Thymus (tissue), 11 donors: Measurements from ENCODE around the gene ZCCHC7. TPM values are rescaled to one million over a fixed set of nuclear protein-coding genes. Genes with fewer than 3 reads are reported as not detected.

Source experiments
- DNase-seq, 9 donors: peaks; one replicate each; pipeline ENCODE4 v3.0.0-alpha.2; 2013; ENCODE audit warnings: low spot score in 9 of 9, low read depth in 6 of 9, missing footprints in 1 of 9
- H3K27ac ChIP-seq, 2 donors: one replicate each; pipeline ENCODE4 v1.5.1; 2013; ENCODE audit warnings: control low read depth in 1 of 2, low read depth in 1 of 2, low read length in 1 of 2, mild to moderate bottlenecking in 1 of 2, moderate library complexity in 1 of 2
- H3K27me3 ChIP-seq, 2 donors: one replicate each; pipeline ENCODE4 v1.5.1; 2013; ENCODE audit warnings: low read length in 1 of 2; ENCODE audit not compliant: control insufficient read depth in 2 of 2, insufficient read depth in 1 of 2
- H3K36me3 ChIP-seq, 2 donors: one replicate each; pipeline ENCODE4 v1.5.1; 2013; ENCODE audit warnings: low read length in 1 of 2, mild to moderate bottlenecking in 1 of 2, moderate library complexity in 1 of 2; ENCODE audit not compliant: control insufficient read depth in 2 of 2, insufficient read depth in 2 of 2
- H3K4me1 ChIP-seq, 2 donors: one replicate each; pipeline ENCODE4 v1.5.1; 2013; ENCODE audit warnings: low read length in 2 of 2; ENCODE audit not compliant: control insufficient read depth in 2 of 2, insufficient read depth in 2 of 2
- H3K4me3 ChIP-seq, 2 donors: one replicate each; pipeline ENCODE4 v1.5.1; 2013; ENCODE audit warnings: low read length in 2 of 2, control low read depth in 1 of 2, mild to moderate bottlenecking in 1 of 2
- H3K9me3 ChIP-seq, 2 donors: one replicate each; pipeline ENCODE4 v1.5.1; 2013; ENCODE audit warnings: low read length in 1 of 2, mild to moderate bottlenecking in 1 of 2; ENCODE audit not compliant: control insufficient read depth in 2 of 2, insufficient read depth in 1 of 2
- WGBS: extraction: QIAGEN DNeasy Blood & Tissue Kit; methylation state at CpG from one replicate; pipeline ENCODE4 v1.1.7; 2013; 5-methylcytosine and 5-hydroxymethylcytosine counted together
- polyA plus RNA-seq: library from polyadenylated mRNA; stranded (reverse); fragments of 200-250 nt; gene quantifications from one replicate; pipeline ENCODE4 v1.2.3, GENCODE V29; 2013
- total RNA-seq: library from RNA; stranded (reverse); fragments of 120-200 nt; gene quantifications from one replicate; pipeline ENCODE4 v1.2.4, GENCODE V29; 2013
- donor health status: healthy.

ZCCHC7 gene
- total and polyA plus RNA-seq, 2 donors: 21.8 to 22.6 TPM

DNA sequence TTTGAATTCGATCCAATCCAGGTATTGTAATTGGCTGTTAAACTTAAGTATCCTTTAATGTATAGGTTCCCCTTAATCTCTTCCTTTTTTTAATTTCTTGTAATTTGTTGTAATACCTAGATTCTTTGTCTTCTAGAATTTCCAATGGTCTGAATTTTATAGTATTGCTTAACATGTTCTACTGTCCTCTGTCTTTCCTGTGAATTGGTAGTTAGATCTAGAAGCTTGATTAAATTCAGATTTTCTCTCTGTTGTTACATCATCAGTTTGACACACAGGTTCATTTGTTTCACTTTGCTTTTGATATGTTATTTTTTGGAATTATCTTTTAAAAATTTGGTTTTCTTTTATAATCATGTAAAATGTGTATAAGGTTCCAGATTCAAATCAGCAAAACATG, 13.8 kb downstream of the ZCCHC7 start:
- Histone ChIP-seq H3K36me3 (peaks cover 5 to 7% of the 10 kb centered on the region in 2 donors), H3K9me3 (no peaks in the 10 kb centered on the region), H3K27ac (no peak overlapping the region), H3K4me3 (no peak overlapping the region), H3K4me1 (no peaks in the 10 kb centered on the region), H3K27me3 (no peaks in the 10 kb centered on the region)
- no peak for DNase-seq
- 100% methylated on average over 1 of the region's 1 CpG for WGBS

DNA sequence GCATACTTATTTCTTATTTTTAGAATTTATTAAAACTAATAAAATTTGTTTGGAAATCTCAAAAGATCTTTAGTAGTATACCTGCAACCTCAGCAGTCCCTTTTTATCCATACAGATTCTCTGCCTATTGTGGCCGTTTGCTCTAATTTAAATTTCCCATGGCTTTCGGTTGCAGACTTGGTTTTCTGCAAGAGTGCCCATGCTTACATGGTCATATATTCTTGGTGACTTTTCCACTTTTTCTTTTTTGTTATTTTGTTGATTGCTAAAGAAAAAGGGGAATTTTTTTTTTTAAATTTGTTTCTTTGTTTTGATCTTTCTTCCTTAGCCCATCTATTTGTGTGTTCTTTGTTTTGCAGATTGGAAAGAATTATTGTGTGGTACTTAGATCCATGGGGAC, 20.6 kb downstream of the ZCCHC7 start:
- Histone ChIP-seq H3K4me3 (no peak overlapping the region), H3K4me1 (no peaks in the 10 kb centered on the region), H3K9me3 (no peaks in the 10 kb centered on the region), H3K27ac (no peak overlapping the region), H3K36me3 (peaks cover 0 to 5% of the 10 kb centered on the region in 2 donors), H3K27me3 (no peaks in the 10 kb centered on the region)
- no peak for DNase-seq
- 97% methylated on average over 2 of the region's 2 CpGs for WGBS

DNA sequence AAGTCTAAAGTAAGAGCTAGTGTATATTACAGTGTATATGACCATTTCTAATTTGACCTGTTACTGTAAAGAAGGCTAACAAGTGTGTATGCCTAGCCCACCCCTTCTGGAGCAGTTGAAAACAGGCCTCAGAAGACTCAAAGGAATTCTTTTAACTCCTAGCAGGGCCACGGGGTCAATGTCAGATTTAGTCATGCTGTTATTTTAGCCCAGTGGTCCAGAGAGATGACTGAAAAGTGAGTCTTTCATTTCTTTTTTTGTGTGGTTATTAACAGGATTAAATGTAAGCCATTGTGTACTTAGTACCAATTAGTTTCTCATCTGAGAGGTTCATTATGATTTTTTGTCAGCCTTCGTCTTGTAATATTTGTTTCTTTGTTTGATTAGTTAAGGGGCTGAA, 24.4 kb downstream of the ZCCHC7 start:
- 93% methylated on average over 2 of the region's 2 CpGs for WGBS
- Histone ChIP-seq H3K27me3 (no peaks in the 10 kb centered on the region), H3K9me3 (no peaks in the 10 kb centered on the region), H3K4me1 (no peaks in the 10 kb centered on the region), H3K4me3 (no peak overlapping the region), H3K27ac (no peak overlapping the region), H3K36me3 (no peaks in the 10 kb centered on the region)
- DNase-seq: no peak

DNA sequence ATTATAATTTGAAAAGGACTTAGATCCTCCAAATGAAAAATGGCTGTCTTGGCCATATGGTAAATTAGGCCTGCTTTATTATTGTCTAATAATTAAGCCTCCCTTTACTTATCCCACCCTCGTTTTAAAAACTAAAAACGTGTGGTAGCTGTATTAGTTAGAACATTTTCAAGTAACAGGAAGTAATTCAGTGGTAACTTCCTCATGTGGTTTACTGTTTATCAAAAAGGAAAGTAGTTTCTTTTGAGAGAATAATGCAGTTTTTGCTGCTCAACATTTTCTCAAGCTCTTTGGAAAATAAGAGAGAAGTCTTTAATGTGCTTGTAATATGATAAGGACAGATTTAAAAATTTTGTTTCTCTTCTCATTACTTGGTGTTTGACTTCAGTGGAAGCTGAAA, 26.0 kb downstream of the ZCCHC7 start:
- Histone ChIP-seq H3K27me3 (no peaks in the 10 kb centered on the region), H3K9me3 (no peaks in the 10 kb centered on the region), H3K36me3 (no peaks in the 10 kb centered on the region), H3K27ac (peak overlapping the region in 1 of 2 donors; percentile 85), H3K4me1 (no peaks in the 10 kb centered on the region), H3K4me3 (peak overlapping the region in 1 of 2 donors; percentile 23)
- DNase-seq: peak; percentile 13 to 77 (median 33)
- 2% methylated on average over 2 of the region's 2 CpGs for WGBS

DNA sequence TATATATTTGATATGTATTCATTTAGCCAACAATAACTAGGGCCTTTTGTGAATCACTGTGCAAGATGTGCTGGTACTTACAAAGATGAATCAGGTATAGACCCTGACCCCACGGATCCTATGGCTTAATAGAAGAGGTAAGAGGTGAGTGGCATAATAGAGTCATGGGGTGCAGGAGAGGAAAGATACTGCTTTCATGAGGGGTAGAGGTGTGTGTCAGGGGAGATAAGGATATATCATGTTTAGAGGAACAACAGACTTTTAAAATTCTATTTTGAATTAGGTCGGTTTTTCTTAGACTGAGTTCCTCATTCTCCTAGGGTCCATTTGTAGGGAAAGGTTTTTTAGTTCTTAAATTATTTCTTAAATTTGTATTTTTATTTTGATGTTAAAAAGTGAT, 27.8 kb downstream of the ZCCHC7 start:
- no peaks in the 10 kb centered on the region for H3K9me3 ChIP-seq
- no peaks in the 10 kb centered on the region for H3K36me3 ChIP-seq
- WGBS: 57% methylated on average over 2 of the region's 2 CpGs
- no peak for DNase-seq
- no peak overlapping the region for H3K4me3 ChIP-seq
- H3K4me1 ChIP-seq: no peaks in the 10 kb centered on the region
- H3K27ac ChIP-seq: no peak overlapping the region
- no peaks in the 10 kb centered on the region for H3K27me3 ChIP-seq

DNA sequence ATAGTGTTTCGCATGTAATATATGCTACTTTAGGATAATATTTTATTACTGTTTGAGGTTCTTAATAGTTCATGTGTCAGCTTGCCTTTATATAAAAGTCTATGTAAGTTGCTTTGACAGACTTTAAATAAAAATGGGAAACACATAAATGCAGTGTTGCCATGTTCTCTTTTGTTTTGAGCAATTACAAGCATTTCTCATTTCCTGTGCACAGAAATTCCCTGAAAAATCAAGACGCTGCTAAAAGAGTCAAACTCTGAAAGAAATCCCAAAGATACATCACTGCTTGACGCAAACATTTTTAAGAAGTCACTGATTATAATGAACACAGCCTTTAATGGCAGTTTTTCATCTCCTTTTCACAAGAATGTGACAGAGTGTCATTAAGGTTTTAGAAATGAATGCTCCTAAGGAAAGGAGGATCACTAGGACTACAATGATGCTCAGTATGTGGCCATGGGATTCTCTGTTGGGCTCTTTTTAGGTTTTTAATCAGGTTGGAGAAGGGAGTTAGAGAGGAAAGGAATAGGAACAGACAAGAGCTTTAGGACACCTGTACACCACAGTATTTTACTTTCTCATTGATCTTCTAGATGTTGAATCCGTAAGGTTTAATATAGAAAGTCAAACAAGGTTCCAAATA, 29.4 kb downstream of the ZCCHC7 start:
- H3K4me1 ChIP-seq: no peaks in the 10 kb centered on the region

DNA sequence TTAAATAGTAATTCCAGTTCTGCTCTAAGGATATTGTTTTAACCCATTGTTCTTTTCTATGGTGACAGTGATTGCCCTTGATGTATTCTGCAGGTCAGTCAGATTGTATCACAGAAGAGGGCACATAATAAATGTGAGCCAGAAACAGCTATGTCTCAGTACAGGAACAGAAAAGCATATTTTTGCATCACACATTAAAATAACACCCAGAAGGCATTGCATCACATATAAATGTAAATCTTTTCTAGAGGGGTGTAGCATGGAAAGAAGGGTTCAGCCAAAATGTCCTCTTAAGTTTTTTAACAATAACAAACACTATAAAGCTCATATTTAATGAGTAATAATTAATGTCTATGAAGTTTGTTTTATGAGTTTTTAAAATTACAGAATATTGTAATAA, 30.0 kb downstream of the ZCCHC7 start:
- Histone ChIP-seq H3K27ac (no peak overlapping the region), H3K27me3 (no peaks in the 10 kb centered on the region), H3K36me3 (no peaks in the 10 kb centered on the region), H3K4me1 (no peaks in the 10 kb centered on the region), H3K9me3 (no peaks in the 10 kb centered on the region), H3K4me3 (no peak overlapping the region)
- DNase-seq: no peak

More for the DNA sequence above, 29.4 kb downstream of the ZCCHC7 start:
- Histone ChIP-seq H3K9me3 (no peaks in the 10 kb centered on the region), H3K27ac (no peak overlapping the region), H3K4me3 (no peak overlapping the region), H3K36me3 (no peaks in the 10 kb centered on the region), H3K27me3 (no peaks in the 10 kb centered on the region)
- 94% methylated on average over 4 of the region's 4 CpGs for WGBS
- DNase-seq: no peak

DNA sequence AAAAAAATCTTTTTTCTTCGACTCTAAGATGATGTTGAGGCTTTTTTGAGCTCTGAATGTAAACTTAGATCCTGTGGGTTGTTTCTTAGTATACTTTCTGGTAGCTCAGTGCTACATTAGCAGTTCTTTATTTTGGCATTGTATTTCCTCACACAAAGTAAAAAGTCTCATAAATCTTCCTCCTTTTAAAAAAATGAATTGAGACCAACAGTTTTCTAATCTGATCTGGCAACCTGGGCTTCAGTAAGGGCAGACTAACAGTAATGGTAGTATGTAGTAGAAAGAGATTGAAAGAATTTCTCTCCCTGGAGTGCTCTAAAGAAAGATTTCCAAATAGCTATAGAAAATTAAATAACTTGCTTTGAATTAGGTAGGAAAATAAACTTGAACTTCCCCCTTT, 31.4 kb downstream of the ZCCHC7 start:
- Histone ChIP-seq H3K4me1 (no peaks in the 10 kb centered on the region), H3K36me3 (no peaks in the 10 kb centered on the region), H3K27me3 (no peaks in the 10 kb centered on the region), H3K27ac (no peak overlapping the region), H3K9me3 (no peaks in the 10 kb centered on the region), H3K4me3 (no peak overlapping the region)
- WGBS: 31% methylated on average over 1 of the region's 1 CpG
- no peak for DNase-seq

DNA sequence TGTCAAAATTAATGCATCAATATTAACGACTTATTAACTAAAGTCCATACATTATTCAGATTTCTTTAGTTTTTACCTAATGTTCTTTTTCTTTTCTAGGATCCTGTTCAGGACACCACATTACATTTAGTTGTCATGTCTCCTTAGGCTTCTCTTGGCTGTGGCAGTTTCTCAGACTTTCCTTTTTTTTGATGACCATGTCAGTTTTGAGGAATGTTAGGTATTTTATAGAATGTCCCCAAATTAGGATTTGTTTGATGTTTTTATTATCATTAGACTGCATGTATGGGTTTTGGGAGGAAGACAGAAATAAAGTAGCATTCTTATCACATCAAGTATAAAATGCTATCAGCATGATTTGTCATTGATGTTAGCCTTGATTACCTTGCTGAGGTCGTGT, 32.0 kb downstream of the ZCCHC7 start:
- H3K4me3 ChIP-seq: no peak overlapping the region
- H3K36me3 ChIP-seq: no peaks in the 10 kb centered on the region
- no peaks in the 10 kb centered on the region for H3K4me1 ChIP-seq
- DNase-seq: no peak
- H3K27ac ChIP-seq: no peak overlapping the region
- WGBS: 88% methylated on average over 2 of the region's 2 CpGs
- H3K9me3 ChIP-seq: no peaks in the 10 kb centered on the region
- H3K27me3 ChIP-seq: no peaks in the 10 kb centered on the region
